ENCODE data around the gene FYCO1.

- no peak for TF ChIP-seq CTCF (IDR thresholded peaks at IDR 0.05 in 2 of 3, conservative IDR thresholded peaks at IDR 0.05 in 1 of 3; ENCODE audit: control insufficient read depth in 2 of 3, extremely low read depth in 1 of 3, insufficient read depth in 1 of 3, low read depth in 3 of 3, low read length in 3 of 3)
- no peak for TF ChIP-seq FOS (IDR thresholded peaks at IDR 0.05; ENCODE audit: borderline replicate concordance, extremely low read depth, insufficient read length)
These were observed 71.9 kb downstream of the FYCO1 start for GRCh38 chr3:45923755-45924154.

Measured in GM12878 (cell line).